NCI-H524 (cell line): ENCODE data around the gene SDS.

Source experiments
- DNase-seq, 2 experiments: peaks; one replicate each; lab custom pipeline; 2025; lab: John Stamatoyannopoulos, UW

The SDS gene

GRCh38 chr12:113347892-113348291, 55.8 kb downstream of the SDS start:
- DNase-seq, result no peak

GRCh38 chr12:113347107-113347506, 56.6 kb downstream of the SDS start:
- DNase-seq, result no peak

- no peak for DNase-seq
These were observed 57.3 kb downstream of the SDS start for GRCh38 chr12:113346353-113346752.

- DNase-seq, result no peak
These were observed 58.4 kb downstream of the SDS start for GRCh38 chr12:113345318-113345717.
